ENCODE results near the gene PDHX.
"Not testable (repeated sequence)": the region's sequence is repeated elsewhere in the genome, so short reads cannot be mapped to it uniquely, and the experiment has no call there.

Gene PDHX

DNA sequence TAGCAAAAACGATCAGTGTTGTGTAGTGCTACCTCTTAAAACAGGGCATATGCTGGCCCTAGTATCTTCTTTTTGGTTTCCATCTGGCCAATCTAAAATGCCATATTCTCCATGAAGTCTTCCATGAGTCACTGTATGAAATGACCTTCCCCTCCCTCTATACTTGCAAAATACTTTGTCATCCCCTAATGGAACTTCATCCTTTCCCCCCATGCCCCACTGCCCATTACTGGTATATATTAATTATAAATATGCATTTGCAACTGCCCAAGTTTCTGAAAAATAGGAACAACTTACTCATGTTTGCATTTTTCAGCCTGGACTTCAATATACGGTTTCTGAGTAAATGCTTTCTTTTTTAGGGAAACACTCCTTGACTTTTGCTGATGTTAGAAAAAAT is 4.7 kb upstream of the PDHX start:
- no peak for DNase-seq (ENCODE audit: low read depth)

DNA sequence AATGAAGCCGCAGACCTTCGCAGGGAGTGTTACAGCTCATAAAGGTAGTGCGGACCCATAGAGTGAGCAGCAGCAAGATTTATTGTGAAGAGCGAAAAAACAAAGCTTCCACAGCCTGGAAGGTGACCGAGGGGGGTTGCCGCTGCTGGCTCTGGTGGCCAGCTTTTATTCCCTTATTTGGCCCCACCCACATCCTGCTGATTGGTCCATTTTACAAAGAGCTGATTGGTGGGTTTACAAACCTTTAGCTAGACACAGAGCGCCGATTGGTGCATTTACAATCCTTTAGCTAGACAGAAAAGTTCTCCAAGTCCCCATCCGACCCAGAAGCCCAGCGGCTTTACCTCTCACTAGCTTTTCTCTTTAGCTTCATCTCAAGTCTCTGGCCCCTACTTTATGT is 2.9 kb upstream of the PDHX start:
- not testable (repeated sequence) for DNase-seq (ENCODE audit: low read depth)

DNA sequence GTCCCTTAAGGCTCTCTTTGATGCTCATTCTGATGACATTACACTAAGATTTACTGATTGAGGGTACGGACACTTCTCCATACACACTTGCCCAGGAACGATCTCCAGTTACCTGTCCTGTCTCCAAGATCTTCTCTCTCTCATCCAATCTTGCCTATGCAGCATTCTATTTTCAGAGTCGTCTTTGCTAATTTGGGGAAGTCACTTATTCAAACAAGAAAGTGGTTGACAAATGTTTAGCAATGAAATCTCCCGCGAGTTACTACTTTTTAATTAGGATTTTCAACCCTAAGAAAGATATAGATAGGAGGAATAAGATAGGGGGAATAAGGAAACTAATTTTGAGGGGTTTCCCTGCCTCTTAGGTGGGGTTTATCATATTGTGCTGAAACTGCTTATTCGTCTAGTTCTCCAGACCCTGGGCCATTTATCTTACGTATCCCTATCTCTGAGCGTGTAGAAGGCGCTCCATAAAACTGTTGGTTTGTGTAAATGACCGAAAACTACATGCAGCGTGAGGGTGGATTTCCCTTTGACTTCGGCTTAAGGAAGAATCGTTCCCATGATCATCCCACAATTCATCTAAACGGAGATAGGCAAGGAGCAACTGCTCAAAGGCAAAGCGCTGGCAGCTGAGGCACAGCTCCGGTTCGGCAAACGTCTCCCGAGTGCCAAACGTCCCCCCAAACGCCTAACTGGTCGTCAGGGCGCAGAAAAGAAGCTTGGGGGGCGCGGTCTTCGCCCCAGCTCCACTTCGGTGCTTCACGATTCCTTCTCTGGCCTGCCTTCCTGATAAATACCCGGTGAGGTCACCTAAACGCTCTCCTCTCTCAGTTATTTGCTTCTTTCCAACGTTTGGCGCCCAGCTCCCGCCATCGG is 1.0 kb upstream of the PDHX start:
- no peak for DNase-seq (ENCODE audit: low read depth)

DNA sequence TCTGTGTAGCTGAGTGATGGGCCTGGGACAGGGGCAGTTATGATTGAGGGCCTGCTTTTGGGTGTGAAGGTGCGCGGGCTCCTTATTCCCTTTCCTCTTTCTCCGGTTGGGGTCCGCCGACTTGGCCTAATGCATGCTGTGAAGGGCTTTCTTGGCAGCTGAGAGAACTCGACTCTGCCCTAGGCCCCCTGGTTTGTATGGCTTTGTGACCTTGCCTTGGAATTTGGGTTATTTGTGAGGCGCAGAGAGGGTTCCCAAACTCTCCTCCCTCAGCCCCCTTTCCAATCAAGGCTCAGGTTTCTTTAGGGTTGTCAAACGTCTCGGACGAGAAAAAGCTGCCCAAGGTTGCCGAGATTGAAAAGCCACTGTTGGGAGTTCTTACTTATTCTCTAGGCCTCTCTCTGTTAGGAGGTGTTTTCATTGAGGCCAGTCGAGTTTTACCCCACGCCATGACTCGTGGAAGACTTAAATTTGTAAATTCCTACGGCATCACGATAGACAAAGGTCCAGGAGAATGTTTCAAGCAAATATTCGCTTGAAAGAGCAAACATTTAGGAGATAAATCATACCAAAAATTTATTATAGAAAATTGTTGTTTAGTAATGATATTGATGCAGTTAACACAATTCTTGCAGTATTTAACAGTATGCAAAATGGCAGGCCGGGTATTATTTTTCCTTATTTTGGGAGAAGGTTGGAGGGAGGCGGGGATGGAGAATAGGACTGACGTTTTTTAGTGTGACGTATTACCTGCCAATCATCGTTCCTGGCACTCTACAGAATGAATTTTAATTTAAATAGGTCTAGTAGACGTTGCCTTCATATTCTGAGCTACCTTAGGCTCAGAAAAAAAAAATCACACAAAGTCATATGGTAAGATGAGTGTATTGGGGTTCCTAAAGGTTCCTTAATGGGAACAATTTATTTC is 689 bp downstream of the PDHX start:
- no peak for DNase-seq (ENCODE audit: low read depth)

DNA sequence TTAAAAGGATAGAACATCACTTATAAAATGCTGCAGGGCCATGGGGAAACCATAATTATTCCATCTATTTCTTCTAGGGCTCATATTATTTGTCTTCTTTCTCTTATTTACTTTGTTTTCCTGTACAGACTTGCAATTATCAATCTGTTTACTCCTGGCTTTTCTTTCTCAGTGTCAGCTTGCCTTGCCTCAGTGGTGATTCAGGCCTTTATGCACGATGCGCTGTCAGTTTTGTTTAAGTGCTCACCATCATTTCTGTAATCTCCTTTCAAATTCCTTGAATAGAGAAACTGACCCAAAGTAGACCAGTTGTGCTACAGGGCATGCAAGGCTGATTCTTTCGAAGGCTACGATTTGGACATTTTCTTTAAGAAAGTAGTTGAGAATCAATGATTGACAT is 4.7 kb downstream of the PDHX start:
- no peak for DNase-seq (ENCODE audit: low read depth)

DNA sequence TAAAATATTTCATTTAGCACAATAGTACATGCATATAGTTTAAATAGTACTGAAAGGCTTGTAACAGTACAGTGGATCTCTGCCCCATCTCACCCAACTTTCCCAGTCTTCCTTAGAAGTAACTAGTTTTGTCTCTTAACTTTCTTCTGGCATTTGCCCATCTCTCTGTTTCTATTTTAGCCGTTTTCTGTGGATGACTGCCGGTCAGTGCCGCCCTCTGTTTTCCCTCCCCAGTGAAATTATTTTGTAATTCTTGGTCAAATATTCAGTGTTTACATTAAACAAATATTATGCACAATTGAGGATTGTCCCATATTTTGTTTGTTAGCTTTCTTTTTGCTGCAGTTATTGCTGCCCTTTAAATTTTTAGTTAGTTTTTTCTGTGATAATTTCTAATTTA is 8.3 kb downstream of the PDHX start:
- no peak for DNase-seq (ENCODE audit: low read depth)

DNA sequence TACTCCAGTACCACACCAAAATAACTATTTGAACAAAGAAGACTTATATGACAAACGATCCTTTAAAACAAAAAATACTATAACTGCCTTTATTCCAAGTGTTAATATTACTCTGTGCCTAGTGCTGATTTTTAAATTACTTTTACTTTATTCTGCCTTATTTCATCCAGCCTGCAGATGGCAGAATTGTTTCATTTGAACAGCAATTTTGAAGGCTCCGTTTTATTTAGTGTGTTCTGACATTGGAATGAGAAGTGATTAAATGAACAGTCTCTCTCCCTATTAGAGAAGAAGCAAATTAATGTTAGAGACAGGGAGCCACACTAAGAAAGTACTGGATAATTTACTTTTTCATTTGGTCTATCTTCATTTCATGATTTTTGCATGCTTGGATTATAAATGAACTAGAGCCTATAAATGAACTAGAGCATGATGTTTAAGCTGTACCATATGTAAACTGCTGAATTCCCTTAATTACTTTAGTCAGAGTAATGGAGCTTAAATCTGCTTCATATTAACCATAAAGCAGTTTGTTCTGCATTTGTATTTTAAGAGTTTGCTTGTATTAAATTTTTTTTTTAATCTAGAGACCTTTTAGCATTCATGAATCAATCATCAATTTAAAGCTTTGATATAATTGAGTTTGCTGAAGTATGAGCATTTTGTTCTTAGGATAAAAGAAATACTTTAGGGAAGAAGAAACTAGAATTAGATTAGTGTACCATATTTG is 9.8 kb downstream of the PDHX start:
- no peak for DNase-seq (ENCODE audit: low read depth)

DNA sequence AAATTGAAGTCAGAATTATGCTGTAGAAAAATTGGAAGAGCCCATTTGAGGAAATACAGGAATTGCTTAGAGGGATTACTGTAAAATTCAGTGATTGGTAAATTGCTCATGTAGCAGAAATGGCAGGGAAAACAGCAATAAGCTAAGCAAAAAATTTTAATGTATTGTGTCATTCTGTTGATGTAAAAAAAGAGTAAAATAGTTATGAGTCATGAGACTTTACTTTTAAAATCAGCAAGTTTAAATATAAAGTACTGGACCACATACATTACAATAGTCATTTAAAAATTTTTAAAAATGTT is 10.4 kb downstream of the PDHX start:
- DNase-seq (ENCODE audit: low read depth) = no peak

DNA sequence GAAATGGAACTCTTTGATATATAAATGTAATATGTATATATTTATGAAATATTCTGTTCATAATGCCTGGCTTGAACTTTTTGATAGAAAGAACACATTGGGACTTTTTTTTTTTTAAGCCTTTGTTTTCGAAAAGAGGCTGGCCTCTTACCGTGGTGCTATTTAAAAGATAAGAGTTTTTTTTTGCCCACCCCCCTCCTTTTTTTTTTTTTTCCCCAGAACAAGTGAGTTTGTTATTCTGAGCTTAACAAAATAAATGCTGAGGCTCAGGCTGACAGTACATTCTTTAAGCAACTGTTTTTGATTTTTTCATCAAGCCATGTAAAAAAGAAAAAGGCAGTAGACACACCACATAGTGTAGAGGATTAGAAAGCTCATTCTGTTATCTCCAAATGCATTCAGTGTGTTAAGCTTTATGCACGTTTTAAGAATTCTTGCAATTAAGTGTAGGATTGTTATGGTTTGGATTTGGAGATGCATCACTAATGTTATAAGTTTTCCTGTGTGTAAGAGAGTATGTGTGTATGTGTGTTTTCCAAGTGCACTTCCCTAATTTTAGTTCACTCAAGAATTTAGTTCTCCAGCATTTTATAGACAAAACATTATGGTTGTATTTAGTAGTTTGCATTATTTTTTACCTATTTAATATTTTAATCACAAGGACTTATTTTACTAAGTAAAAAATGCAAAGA is 12.0 kb downstream of the PDHX start:
- DNase-seq (ENCODE audit: low read depth) = no peak

DNA sequence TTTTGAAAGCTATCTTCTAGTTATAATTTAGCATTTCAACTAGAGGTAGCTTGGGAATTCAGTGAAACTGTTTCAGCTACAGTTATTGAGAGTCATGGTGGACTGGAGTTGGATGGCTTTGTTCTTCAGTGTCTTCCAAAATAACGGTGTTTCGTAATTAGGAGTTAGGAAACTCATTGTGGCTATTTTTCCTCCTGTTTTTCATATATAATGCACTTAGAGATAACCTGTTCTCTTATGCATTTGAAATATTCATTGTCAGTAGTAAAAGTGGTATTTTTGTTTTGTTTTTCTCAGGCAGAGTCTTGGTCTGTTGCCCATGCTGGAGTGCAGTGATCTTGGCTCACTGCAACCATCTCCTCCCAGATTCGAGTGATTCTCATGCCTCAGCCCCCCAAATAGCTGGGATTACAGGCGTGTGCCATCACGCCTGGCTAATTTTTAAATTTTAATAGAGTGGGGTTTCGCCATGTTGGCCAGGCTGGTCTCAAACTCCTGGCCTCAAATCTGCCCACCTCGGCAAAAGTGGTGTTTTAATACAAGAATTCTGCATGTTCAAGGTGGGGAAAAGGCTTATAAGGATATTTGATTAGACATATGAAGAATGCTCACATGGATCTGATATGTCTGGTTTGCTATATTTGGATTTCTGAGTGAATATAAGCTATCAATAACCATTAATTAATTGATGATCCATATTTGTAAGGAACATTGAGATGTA is 12.7 kb downstream of the PDHX start:
- no peak for DNase-seq (ENCODE audit: low read depth)

DNA sequence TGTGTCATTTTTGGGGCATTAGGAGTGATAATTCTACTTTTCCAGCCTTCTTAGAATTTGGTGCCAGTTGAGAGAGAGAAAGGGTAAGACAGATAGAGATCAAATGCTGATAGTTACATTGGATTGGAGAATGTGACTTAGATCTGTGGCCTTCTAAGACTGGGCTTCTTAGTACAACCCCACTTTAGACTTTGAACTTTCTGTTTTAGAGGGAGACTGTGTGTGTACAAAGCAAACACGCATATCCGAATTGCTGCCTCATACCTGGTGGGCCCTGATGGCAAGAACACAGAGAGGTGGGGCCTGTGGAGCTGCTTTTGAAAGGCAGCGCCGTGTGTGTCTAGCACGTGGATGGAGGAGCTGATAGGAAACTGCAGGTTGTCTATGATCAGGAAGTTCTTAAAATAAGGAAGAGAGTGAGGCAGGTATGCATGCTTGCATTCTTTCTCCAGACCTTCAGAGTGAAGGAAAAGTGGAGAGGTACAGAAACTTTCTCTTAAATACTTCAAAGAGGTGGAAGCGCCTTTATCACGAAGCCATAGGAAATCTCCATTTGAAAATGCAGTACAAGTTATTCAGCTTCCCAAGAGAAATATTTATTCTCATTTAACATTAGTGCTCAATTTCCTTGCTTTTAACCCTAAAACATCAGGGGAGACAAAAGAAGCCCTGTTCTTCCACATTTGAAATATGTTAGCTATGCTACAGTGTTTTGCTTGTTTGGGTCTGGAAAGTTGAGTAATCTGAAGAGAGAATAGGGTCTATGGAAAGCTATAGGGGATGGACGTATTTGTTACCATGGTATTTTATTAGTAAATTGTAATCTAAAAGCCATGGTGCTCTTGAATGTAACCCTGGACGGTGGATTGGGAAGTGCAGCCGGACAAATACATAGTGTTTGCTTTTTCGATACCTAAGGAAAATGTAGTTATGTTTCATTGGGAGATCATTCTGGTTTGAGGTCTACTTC is 13.7 kb downstream of the PDHX start:
- DNase-seq (ENCODE audit: low read depth) = no peak

DNA sequence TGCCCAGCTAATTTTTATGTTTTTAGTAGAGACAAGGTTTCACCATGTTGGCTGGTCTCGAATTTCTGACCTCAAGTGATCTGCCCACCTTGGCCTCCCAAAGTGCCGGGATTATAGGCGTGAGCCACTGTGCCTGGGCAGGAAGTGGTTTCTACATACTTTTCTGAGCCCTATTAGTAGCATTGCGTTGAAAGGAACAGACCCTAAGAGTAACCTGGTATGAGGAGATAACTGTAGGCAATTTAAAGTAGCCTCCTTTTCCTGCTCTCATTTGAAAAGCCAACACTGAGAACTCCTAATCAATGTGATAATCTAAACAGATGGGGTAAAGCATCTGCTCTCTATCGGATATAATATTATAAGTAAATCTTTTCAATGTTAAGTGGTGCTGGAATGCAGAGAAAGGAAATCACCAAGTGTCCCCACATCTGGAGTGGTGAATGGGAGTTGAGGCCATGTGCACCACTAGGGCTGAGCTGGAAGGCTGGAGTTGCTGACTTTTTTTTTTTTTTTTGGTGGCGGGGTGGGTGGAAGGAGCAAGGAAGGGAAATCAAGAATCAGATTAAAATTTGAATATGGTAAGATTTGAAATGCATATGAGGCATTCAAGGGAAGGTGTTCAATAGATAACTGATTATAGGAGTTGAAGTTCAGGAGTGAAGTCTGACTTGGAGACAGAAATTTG is 20.7 kb downstream of the PDHX start:
- DNase-seq (ENCODE audit: low read depth) = no peak

DNA sequence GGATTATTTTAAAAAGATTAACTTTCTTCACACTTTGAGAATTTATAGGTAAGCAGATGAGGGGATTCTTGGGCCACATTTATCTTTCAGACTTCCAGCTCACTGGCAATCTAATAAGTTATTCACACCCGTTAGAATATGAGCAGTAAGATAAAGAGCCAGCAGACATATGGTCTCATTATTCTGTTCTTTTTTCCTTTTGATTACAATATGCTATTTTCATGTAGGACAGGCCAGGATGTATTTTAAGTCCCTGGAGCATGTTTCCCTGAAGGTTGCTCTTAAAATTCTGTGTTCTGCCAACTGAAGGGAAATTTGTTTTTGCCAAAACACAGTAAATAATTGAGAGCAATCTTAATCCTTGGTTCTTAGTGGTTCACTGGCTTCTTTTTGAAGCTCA is 22.2 kb downstream of the PDHX start:
- DNase-seq (ENCODE audit: low read depth) = no peak

DNA sequence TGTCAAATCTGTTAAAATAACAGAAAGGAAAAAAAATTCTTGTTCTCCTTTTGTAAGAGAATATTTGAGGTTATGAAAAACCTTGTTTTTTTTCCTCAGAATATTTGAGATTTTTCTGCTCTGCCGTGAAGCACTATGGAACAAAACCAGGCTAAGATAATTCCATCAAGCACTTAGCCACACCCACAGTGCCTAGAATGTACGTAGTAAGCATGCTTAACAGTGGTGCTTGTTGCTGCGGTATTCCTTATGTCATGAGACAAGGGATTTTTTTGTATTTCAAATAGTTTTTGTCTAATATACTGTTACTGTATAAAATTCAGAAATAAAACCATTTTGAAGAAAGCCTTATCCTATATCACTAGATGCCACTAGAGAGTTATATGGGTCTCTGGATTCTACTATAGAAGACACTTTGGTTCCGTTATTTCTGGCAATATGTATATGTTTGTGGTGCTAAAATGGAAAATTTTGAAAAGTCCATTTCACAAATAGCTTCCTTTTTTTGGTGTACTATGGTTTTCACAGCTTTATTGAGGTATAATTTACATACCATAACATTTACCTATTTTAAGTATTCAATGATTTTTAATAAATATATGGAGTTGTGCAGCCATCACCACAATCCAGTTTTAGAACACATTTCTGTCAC is 23.7 kb downstream of the PDHX start:
- no peak for DNase-seq (ENCODE audit: low read depth)

DNA sequence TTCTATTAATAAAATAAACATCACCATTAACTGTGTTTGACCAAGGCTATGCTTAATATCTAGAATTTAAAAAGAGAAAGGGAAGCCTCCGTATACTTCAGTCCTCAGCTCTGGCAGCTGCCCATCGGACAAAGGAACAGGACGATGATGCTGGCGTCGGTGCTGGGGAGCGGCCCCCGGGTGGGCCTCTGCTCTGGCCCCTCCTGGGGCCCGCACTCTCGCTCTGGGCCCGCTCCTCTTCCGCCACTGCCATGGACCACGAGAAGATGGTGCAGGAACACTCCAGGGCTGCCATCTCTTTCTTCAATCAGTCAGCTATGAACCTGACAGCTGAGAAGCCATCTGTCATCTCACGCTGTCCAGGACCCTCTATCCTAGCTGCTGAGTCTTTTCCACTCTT is 25.3 kb downstream of the PDHX start:
- no peak for DNase-seq (ENCODE audit: low read depth)

DNA sequence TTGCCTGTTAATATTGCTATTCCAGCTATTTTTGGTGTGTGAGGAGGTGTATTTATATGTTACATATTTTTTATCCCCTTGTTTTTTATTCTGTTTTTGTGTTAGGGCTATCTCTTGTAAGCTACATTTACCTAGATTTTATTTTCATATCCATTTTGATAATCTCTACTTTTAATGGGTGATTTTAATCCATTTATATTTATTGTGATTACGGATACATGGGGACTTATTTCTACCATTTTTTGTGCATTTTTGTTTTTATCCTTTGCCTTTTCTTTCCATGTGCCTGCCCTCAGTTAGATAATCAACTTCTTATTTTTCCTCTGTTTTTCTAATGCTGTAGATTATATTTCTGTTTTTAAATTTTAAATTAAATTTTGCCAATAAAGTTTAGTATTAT is 28.3 kb downstream of the PDHX start:
- no peak for DNase-seq (ENCODE audit: low read depth)

DNA sequence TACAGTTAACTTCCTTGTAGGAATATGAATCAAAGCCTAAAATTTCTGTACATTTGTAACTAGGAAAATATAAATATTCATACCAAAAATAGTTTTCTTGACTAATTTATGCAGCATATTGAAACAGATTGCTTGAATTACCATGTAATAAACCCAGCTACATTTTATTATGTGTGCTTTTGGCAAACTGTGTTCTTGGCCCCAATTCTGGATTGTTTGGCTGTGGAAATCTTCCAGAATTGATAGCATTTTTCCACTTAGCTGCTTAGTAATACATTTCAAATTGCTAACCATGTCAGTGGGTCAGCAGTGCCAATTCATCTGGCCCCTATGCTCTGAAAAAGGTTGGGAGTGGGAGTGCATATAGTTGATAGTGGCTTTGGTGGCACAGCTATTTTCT is 32.3 kb downstream of the PDHX start:
- no peak for DNase-seq (ENCODE audit: low read depth)

DNA sequence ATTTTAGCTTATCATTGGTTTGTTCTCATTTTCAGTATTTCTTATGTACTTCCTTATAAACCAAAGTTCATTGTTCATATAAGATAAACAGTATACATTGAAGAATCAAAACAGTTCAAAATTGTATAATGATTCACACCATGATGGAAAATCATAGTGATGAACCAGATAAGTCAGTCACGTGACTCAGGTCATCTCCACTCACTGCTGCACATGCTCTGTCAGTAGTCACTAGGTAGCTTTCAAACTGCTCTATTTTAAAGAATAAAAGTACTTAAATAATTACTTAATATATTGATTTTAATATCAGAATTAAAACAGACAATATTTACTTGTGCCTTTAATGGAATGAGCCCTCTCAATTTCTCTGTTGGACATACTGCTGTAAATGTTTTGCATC is 37.5 kb downstream of the PDHX start:
- no peak for DNase-seq (ENCODE audit: low read depth)

DNA sequence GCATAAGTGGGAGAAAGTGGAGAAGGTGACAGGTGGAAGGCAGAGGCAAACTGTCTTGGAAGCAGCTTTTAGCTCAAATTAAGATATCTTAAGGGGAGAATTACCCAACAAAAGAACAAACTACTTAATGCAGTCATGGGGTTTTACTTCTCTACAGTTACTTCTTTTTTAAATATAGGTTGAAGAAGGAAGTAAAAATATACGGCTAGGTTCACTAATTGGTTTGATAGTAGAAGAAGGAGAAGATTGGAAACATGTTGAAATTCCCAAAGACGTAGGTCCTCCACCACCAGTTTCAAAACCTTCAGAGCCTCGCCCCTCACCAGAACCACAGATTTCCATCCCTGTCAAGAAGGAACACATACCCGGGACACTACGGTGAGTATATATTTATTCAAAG is 40.8 kb downstream of the PDHX start:
- no peak for DNase-seq (ENCODE audit: low read depth)

Data from stimulated activated CD8-positive, alpha-beta memory T cell treated with anti-CD3 and anti-CD28 coated beads, Interleukin-12 subunit alpha, Interleukin-12 subunit beta, amount 100 ng/mL, for 4 hours (primary cell).